Activated CD8-positive, alpha-beta memory T cell treated with anti-CD3 and anti-CD28 coated beads, Interleukin-2, amount 10 ng/mL, durations not matched to agents 7 days and 5 days (primary cell): Measurements from ENCODE around the gene CD53. TPM values are rescaled to one million over a fixed set of nuclear protein-coding genes. Genes with fewer than 3 reads are reported as not detected.

Source experiments
- ATAC-seq: fragments of 150-1000 bp; cut with Tn5 transposase; one replicate; pipeline ENCODE4 v1.10.0; 2021; ENCODE audit warnings: moderate library complexity
- CTCF ChIA-PET: fragments of 350-600 bp; sonication (Branson Sonifier 250); formaldehyde crosslinking; loops from one replicate; lab custom pipeline; 2021; ENCODE audit warnings: antibody characterized with exemption; lab: Charles Lee
- DNase-seq: peaks from one replicate; pipeline ENCODE4 v3.0.0-alpha.2; 2020
- H3K27ac Mint-ChIP-seq: one replicate; pipeline ENCODE4 v1.8.0; 2021; ENCODE audit warnings: mild to moderate bottlenecking, mixed read lengths
- H3K27me3 Mint-ChIP-seq: one replicate; pipeline ENCODE4 v1.8.0; 2021; ENCODE audit warnings: mixed read lengths
- H3K36me3 Mint-ChIP-seq: one replicate; pipeline ENCODE4 v1.8.0; 2021; ENCODE audit warnings: mild to moderate bottlenecking, mixed read lengths
- H3K4me1 Mint-ChIP-seq: one replicate; pipeline ENCODE4 v1.8.0; 2021; ENCODE audit warnings: mixed read lengths
- H3K4me3 Mint-ChIP-seq: one replicate; pipeline ENCODE4 v1.8.0; 2021; ENCODE audit warnings: mild to moderate bottlenecking, moderate library complexity, mixed read lengths
- H3K9me3 Mint-ChIP-seq: one replicate; pipeline ENCODE4 v1.8.0; 2022; ENCODE audit warnings: low read depth, mixed read lengths
- total RNA-seq, 2 experiments: library from RNA; stranded (reverse); gene quantifications; one replicate each; pipeline ENCODE4 v1.2.3, GENCODE V29; 2021

The CD53 gene
- total RNA-seq, 2 experiments from 2014 or later: 403 to 439 TPM

GRCh38 chr1:110936567-110936966 is 63.6 kb downstream of the CD53 start:
- peaks cover 15% of the 10 kb centered on the region for H3K36me3 Mint-ChIP-seq
- no peaks in the 10 kb centered on the region for H3K4me1 Mint-ChIP-seq
- ATAC-seq (no peak), DNase-seq (no peak)
- no peak overlapping the region for H3K4me3 Mint-ChIP-seq
- CTCF ChIA-PET: no interaction called here
- peaks cover 10% of the 10 kb centered on the region for H3K9me3 Mint-ChIP-seq
- peaks cover 2% of the 10 kb centered on the region for H3K27me3 Mint-ChIP-seq
- no peak overlapping the region for H3K27ac Mint-ChIP-seq

- Mint-ChIP-seq H3K9me3 (no peaks in the 10 kb centered on the region), H3K36me3 (peaks cover 34% of the 10 kb centered on the region), H3K4me3 (no peak overlapping the region), H3K27me3 (no peaks in the 10 kb centered on the region), H3K4me1 (peaks cover 2% of the 10 kb centered on the region), H3K27ac (no peak overlapping the region)
- CTCF ChIA-PET: no interaction called here
- no peak for DNase-seq
- ATAC-seq: no peak
Measured at GRCh38 chr1:110944806-110945205, 71.9 kb downstream of the CD53 start.

- H3K9me3 Mint-ChIP-seq: no peaks in the 10 kb centered on the region
- no peaks in the 10 kb centered on the region for H3K27me3 Mint-ChIP-seq
- H3K4me3 Mint-ChIP-seq: no peak overlapping the region
- H3K36me3 Mint-ChIP-seq: peaks cover 42% of the 10 kb centered on the region
- DNase-seq (no peak), ATAC-seq (no peak)
- no peak overlapping the region for H3K27ac Mint-ChIP-seq
- CTCF ChIA-PET: interaction anchor here (0.7 to 1.2 kb wide), 2 partner anchors 13 to 47 kb away, joined by 3 read pairs; no protein-coding TSS in a partner anchor
- H3K4me1 Mint-ChIP-seq: peaks cover 4% of the 10 kb centered on the region
Measured at GRCh38 chr1:110945626-110946025, 72.7 kb downstream of the CD53 start.

- ATAC-seq (no peak), DNase-seq (no peak)
- no peaks in the 10 kb centered on the region for H3K9me3 Mint-ChIP-seq
- no peak overlapping the region for H3K4me3 Mint-ChIP-seq
- peaks cover 66% of the 10 kb centered on the region for H3K36me3 Mint-ChIP-seq
- H3K4me1 Mint-ChIP-seq: peaks cover 10% of the 10 kb centered on the region
- H3K27me3 Mint-ChIP-seq: no peaks in the 10 kb centered on the region
- CTCF ChIA-PET: interaction anchor here (1.1 kb wide), 1 partner anchor 20 kb away, joined by 3 read pairs; no protein-coding TSS in a partner anchor
- H3K27ac Mint-ChIP-seq: no peak overlapping the region
Measured at GRCh38 chr1:110948038-110948810, 75.3 kb downstream of the CD53 start.

Other genes with a start within 250 kb of the CD53 start
- 10 to 100 TPM; 59.8 to 95.2 TPM for gene KCNA3, start 198.2 kb upstream of the CD53 start, total RNA-seq
- gene LRIF1, start 90.8 kb downstream of the CD53 start, total RNA-seq: 10 to 100 TPM; 20.7 to 21.3 TPM